Activated CD4-positive, alpha-beta T cell treated with anti-CD3 and anti-CD28 coated beads for 36 hours (primary cell): ENCODE data around the gene CHCHD3. TPM values are rescaled to one million over a fixed set of nuclear protein-coding genes. Genes with fewer than 3 reads are reported as not detected.
A peak's percentile ranks its signal among the peaks of the same experiment; 100 is the strongest.

Experiments used
- ATAC-seq: fragments of 200-7000 bp; cut with Tn5 transposase; one replicate; pipeline ENCODE4 v1.10.0; 2021; ENCODE audit warnings: mild to moderate bottlenecking, moderate library complexity
- CTCF ChIA-PET: fragments of 350-600 bp; sonication (Branson Sonifier 250); formaldehyde crosslinking; loops from one replicate; lab custom pipeline; 2021; ENCODE audit warnings: antibody characterized with exemption; lab: Charles Lee
- POLR2A ChIA-PET: fragments of 350-600 bp; sonication (Branson Sonifier 250); formaldehyde crosslinking; loops from one replicate; lab custom pipeline; 2021; ENCODE audit warnings: antibody characterized with exemption, inconsistent platforms; lab: Charles Lee
- DNase-seq: peaks from one replicate; pipeline ENCODE4 v3.0.0-alpha.2; 2020
- H3K27ac Mint-ChIP-seq: one replicate; pipeline ENCODE4 v1.8.0; 2021; ENCODE audit warnings: mixed read lengths
- H3K27me3 Mint-ChIP-seq: one replicate; pipeline ENCODE4 v1.8.0; 2021; ENCODE audit warnings: mixed read lengths
- H3K36me3 Mint-ChIP-seq: one replicate; pipeline ENCODE4 v1.8.0; 2021; ENCODE audit warnings: low read depth, mixed read lengths
- H3K4me1 Mint-ChIP-seq: one replicate; pipeline ENCODE4 v1.8.0; 2021; ENCODE audit warnings: mixed read lengths
- H3K4me3 Mint-ChIP-seq: one replicate; pipeline ENCODE4 v1.8.0; 2021; ENCODE audit warnings: mild to moderate bottlenecking, moderate library complexity, mixed read lengths
- H3K9me3 Mint-ChIP-seq: one replicate; pipeline ENCODE4 v1.8.0; 2021; ENCODE audit warnings: low read depth, mixed read lengths
- intact Hi-C, 2 experiments: fragments of 100-400 bp; cut with DNase I in 1 of 2; cut with micrococcal nuclease in 1 of 2; formaldehyde crosslinking; loops; one replicate each; pipeline versions ENCODE4 v1.14.2 to v1.15.1; 2022 to 2024; cut with DNase I, micrococcal nuclease
- total RNA-seq, 2 experiments: library from RNA; stranded (reverse); gene quantifications; one replicate each; pipeline ENCODE4 v1.2.3, GENCODE V29; 2021

CHCHD3 gene
- total RNA-seq, 2 experiments from 2014 or later: 63.0 to 71.9 TPM

DNA sequence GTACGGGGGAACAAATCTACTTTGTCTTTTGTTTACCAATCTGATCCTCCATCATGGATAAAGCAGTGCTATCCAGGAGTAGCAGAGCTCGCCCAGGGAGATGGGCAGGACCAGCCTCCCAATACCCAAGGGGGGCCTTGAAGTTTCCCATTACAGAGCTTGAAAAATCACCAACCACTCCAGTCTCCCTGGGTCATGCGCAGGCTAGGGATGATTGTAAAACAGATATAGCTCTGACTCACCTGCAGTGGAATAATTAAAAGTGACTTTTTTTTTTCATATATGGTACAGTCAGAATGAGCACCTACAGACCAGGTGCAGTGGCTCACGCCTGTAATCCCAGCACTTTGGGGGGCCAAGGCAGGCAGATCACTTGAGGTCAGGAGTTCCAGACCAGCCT, 301.1 kb downstream of the CHCHD3 start:
- Mint-ChIP-seq H3K4me1 (peaks cover 16% of the 10 kb centered on the region), H3K4me3 (no peak overlapping the region), H3K27ac (no peak overlapping the region), H3K9me3 (peaks cover 7% of the 10 kb centered on the region), H3K27me3 (peaks cover 2% of the 10 kb centered on the region), H3K36me3 (peaks cover 15% of the 10 kb centered on the region)
- DNase-seq (no peak), ATAC-seq (no peak)
- POLR2A ChIA-PET: interaction anchor here (0.6 kb wide), 1 partner anchor 13 kb away, joined by 3 read pairs; no protein-coding TSS in a partner anchor
- CTCF ChIA-PET: no interaction called here
- intact Hi-C loops: no loop called here

DNA sequence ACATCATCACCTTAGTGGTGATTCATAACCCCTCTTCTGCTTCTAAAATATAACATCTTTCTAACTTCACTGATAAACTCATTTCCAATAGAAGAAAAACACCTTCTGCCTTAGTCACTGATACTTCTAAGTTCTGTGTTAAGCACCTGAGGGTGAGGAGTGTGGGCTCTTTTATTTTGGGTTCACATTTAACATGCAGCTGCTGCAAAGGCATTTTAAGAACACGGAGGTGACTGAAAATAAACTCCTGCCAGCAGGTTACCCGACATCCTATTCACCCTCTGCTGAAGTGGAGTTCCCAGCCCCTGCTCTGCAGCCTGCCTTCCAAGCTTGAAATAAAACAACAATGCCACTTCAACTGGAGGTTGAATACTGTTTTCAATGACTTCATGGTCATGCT, 302.7 kb downstream of the CHCHD3 start:
- Mint-ChIP-seq H3K4me3 (no peak overlapping the region), H3K4me1 (peaks cover 16% of the 10 kb centered on the region), H3K36me3 (peaks cover 4% of the 10 kb centered on the region), H3K9me3 (peaks cover 7% of the 10 kb centered on the region), H3K27me3 (peaks cover 2% of the 10 kb centered on the region), H3K27ac (no peak overlapping the region)
- ATAC-seq: peak; percentile 37
- POLR2A ChIA-PET: no interaction called here
- intact Hi-C loops: no loop called here
- DNase-seq: no peak
- CTCF ChIA-PET: no interaction called here

DNA sequence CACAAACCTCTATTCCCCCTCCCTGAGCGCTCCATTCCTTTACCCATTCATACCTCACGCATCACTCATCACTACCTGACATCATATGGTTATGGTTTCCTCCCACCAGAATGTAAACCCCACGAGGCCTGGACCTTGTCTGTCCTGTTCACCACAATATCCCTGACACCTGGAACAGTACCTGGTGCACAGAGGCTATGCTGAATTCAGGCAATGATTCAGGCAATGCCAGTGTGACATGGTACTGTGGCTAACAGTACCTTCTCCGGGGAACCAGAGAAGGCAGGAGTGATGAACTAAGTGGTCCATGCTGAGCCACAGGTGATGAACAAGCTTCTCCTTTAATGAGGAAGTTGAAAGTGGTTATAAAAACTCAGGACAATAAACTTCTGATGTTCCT, 303.1 kb downstream of the CHCHD3 start:
- Mint-ChIP-seq H3K9me3 (peaks cover 7% of the 10 kb centered on the region), H3K4me3 (no peak overlapping the region), H3K27ac (no peak overlapping the region), H3K4me1 (peaks cover 18% of the 10 kb centered on the region), H3K27me3 (peaks cover 2% of the 10 kb centered on the region), H3K36me3 (peaks cover 2% of the 10 kb centered on the region)
- intact Hi-C loops: no loop called here
- ChIA-PET POLR2A (no interaction called here), CTCF (no interaction called here)
- DNase-seq (peak; percentile 9), ATAC-seq (peak; percentile 43)

DNA sequence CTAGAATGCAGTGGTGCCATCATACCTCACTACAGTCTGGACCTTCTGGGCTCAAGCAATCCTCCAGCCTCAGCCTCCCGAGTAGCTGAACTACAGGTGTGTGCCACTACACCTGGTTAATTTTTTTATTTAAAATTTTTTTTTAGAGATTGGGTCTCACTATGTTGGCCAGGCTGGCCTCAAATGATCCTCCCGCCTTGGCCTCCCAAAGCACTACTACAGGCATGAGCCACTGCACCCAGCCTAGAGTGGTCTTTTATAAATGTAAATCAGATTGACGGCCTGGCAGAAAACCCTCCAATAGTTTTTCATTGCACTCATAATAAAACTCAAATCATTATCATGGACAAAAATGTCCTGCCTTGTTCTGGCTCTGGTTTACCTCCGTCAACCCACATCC, 303.9 kb downstream of the CHCHD3 start:
- intact Hi-C loops: no loop called here
- DNase-seq: no peak
- H3K27ac Mint-ChIP-seq: no peak overlapping the region

DNA sequence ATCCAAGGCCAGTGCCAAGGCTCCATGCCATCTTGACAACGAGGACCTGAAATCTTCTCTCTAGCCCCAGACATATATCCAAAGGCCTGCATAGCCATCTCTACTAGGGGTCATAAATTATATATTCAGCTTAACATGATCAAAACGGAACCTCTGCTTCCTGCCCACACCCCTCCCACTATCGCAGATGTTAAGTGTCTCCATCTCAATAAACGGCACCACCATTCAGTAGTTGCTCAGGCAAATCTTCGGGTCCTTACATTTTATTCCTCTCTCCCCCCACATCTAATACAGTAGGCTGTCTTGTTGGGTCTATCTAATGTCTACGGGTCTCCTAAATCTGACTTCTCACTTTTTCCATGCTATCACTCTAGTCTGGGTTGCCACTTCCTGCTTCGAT, 304.5 kb downstream of the CHCHD3 start:
- no peak for DNase-seq
- ChIA-PET POLR2A (no interaction called here), CTCF (no interaction called here)
- peaks cover 2% of the 10 kb centered on the region for H3K36me3 Mint-ChIP-seq
- peak overlapping the region; percentile 48 for H3K27ac Mint-ChIP-seq
- ATAC-seq: no peak
- H3K4me3 Mint-ChIP-seq: no peak overlapping the region
- peaks cover 2% of the 10 kb centered on the region for H3K27me3 Mint-ChIP-seq
- peaks cover 7% of the 10 kb centered on the region for H3K9me3 Mint-ChIP-seq
- peaks cover 24% of the 10 kb centered on the region for H3K4me1 Mint-ChIP-seq
- intact Hi-C loops: no loop called here

More for the DNA sequence above, 303.9 kb downstream of the CHCHD3 start:
- ChIA-PET POLR2A (no interaction called here), CTCF (no interaction called here)
- Mint-ChIP-seq H3K4me1 (peaks cover 24% of the 10 kb centered on the region), H3K4me3 (no peak overlapping the region), H3K36me3 (peaks cover 2% of the 10 kb centered on the region), H3K27me3 (peaks cover 2% of the 10 kb centered on the region), H3K9me3 (peaks cover 7% of the 10 kb centered on the region)
- ATAC-seq: no peak

DNA sequence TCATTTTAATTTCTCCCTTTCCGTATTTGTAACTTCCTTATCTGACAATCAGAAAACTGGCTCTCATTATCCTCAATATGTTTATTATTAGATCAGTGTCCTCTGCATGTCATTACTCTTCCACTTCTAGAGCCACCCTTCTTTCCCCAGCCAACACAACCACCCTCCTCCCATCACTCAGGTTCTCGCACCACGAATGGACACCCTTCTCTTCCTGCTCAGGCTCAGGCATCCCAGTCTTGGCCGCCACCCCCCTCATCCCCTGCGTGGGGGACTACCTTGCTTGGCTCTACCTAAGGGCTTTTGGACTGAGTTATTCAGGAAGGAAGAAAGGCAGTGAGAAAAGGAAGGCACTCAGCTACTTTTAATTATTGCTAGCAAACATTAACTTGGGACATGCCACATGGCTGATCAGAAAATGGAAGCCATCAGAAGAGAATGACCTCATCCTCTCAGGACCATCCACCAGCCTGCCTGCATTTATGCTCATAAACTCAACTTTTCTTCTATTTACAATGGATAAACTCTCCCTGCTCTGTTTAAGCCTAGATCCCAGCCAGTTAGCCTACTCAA, 305.8 kb downstream of the CHCHD3 start:
- peaks cover 2% of the 10 kb centered on the region for H3K27me3 Mint-ChIP-seq
- DNase-seq (no peak), ATAC-seq (no peak)
- no peaks in the 10 kb centered on the region for H3K36me3 Mint-ChIP-seq
- H3K9me3 Mint-ChIP-seq: peaks cover 7% of the 10 kb centered on the region
- H3K27ac Mint-ChIP-seq: no peak overlapping the region
- intact Hi-C loops: no loop called here
- no peak overlapping the region for H3K4me3 Mint-ChIP-seq
- peaks cover 32% of the 10 kb centered on the region for H3K4me1 Mint-ChIP-seq
- ChIA-PET POLR2A (no interaction called here), CTCF (interaction anchor here (0.6 kb wide), 1 partner anchor 8 kb away, joined by 3 read pairs; no protein-coding TSS in a partner anchor)

DNA sequence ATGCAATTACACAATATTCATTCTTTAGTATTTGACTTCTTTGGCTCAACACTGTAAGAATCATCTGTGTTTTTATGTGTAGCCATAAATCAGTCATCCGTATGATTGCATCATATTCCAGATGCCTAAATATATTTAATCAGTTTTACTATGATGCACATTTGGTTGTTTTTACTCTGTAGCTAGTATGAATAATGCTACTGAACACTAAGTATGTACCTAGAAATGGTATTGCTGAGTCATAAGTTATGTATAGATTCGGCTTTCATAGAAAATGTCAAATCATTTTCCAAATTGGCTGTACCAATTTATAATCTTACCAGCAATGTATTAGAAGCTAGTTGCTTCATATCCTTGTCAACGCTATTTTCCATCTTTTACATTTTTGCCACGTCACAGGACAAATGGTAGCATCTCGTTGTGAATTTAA, 308.3 kb downstream of the CHCHD3 start:
- H3K4me3 Mint-ChIP-seq: no peak overlapping the region
- peak overlapping the region; percentile 1 for H3K27ac Mint-ChIP-seq
- CTCF ChIA-PET: no interaction called here
- peaks cover 5% of the 10 kb centered on the region for H3K36me3 Mint-ChIP-seq
- ATAC-seq: peak; percentile 70
- H3K9me3 Mint-ChIP-seq: peaks cover 26% of the 10 kb centered on the region
- POLR2A ChIA-PET: no interaction called here
- peaks cover 46% of the 10 kb centered on the region for H3K4me1 Mint-ChIP-seq
- peaks cover 2% of the 10 kb centered on the region for H3K27me3 Mint-ChIP-seq
- intact Hi-C loops: loop anchor here (5.0 kb wide), 2 partner anchors 116 to 309 kb away; partner anchors contain the start of gene CHCHD3 (in 1 of the 2)
- no peak for DNase-seq

DNA sequence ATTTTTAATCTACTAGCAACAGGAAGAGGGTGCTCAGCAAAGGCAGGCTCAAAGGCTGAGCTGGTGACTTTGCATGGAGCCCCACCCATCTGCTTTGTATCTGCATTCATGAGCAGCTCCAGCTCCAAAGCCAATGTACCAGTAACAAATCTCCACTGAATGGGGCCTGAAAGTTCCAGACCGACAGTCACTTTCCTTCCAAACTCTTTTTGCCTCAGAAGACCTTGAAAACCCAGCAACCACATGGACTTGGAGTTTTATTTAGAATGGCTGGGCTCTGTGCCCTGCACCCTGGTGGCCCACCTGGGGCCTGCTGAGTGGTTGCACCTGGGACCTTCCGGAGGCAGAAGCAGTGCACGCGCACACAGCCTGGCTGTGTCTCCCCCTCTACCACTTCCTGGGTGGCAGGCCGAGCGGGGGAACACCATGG, 310.6 kb downstream of the CHCHD3 start:
- Mint-ChIP-seq H3K9me3 (peaks cover 22% of the 10 kb centered on the region), H3K27me3 (no peaks in the 10 kb centered on the region), H3K4me3 (no peak overlapping the region), H3K36me3 (peaks cover 5% of the 10 kb centered on the region), H3K4me1 (peaks cover 33% of the 10 kb centered on the region), H3K27ac (peak overlapping the region; percentile 77)
- ChIA-PET CTCF (no interaction called here), POLR2A (no interaction called here)
- peak; percentile 59 for ATAC-seq
- intact Hi-C loops: loop anchor here (5.0 kb wide), 2 partner anchors 114 to 311 kb away; partner anchors contain the start of gene CHCHD3 (in 1 of the 2)
- DNase-seq: peak; percentile 47

DNA sequence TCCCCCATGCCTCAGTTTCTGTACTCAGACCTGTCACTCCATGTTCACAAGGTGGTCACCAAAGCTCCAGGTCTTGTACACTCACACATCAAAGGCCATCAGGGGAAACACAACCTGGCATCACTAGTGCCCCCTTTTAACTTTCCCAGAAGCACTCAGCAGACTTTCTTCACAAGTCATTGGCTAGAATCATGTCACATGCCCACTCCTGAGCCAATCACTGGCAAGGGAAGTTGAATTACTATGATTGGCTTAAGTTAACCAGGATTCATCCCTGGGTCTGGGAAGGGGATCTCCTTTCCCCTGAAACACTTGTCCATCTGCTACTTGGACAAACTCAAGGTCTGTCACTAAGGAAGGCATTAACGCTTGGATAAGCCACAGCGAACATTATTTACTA, 311.8 kb downstream of the CHCHD3 start:
- no peak overlapping the region for H3K27ac Mint-ChIP-seq
- H3K4me3 Mint-ChIP-seq: no peak overlapping the region
- POLR2A ChIA-PET: no interaction called here
- H3K27me3 Mint-ChIP-seq: no peaks in the 10 kb centered on the region
- peaks cover 19% of the 10 kb centered on the region for H3K9me3 Mint-ChIP-seq
- DNase-seq (no peak), ATAC-seq (no peak)
- intact Hi-C loops: loop anchor here (5.0 kb wide), 2 partner anchors 113 to 312 kb away; partner anchors contain the start of gene CHCHD3 (in 1 of the 2)
- H3K36me3 Mint-ChIP-seq: peaks cover 5% of the 10 kb centered on the region
- CTCF ChIA-PET: no interaction called here
- peaks cover 33% of the 10 kb centered on the region for H3K4me1 Mint-ChIP-seq

DNA sequence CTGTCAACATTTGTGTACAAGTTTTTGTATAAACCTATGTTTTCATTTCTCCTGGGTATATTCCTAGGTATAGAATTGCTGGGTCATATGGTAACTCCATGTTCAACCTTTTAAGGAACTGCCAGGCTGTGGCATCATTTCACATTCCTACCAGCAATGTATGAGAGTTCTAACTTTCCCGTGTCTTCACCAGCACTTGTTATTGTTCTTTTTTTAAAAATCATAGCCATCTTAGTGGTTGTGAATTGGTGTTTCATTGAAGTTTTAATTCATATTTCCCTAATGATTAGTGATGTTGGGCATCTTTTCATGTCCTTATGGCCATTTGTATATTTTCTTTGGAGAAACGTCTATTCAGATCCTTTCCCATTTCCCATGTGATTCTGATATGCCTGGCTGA, 312.6 kb downstream of the CHCHD3 start:
- POLR2A ChIA-PET: no interaction called here
- no peak overlapping the region for H3K27ac Mint-ChIP-seq

DNA sequence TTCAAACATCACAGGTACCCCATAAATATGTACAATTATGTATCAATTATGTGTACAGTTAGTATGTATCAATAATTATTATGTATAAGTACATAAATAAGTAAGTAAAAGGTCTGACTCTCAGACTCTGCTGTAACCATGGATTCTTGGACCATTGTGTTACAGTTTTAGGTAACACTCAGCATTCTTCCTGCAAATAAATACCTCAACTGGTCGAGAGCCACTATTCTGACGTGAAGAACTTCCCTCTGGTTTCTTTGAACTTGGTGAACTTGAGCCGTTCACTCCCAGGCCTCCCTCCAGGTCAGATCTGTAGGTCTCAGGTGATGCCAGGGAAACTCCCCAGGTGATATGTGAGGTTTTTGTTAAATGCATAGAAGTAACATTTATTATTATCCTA, 313.8 kb downstream of the CHCHD3 start:
- Mint-ChIP-seq H3K27me3 (no peaks in the 10 kb centered on the region), H3K4me3 (no peak overlapping the region), H3K36me3 (peaks cover 5% of the 10 kb centered on the region), H3K27ac (no peak overlapping the region), H3K9me3 (peaks cover 19% of the 10 kb centered on the region), H3K4me1 (peaks cover 25% of the 10 kb centered on the region)
- POLR2A ChIA-PET: no interaction called here
- ATAC-seq (no peak), DNase-seq (no peak)
- CTCF ChIA-PET: no interaction called here
- intact Hi-C loops: no loop called here

More for the DNA sequence above, 312.6 kb downstream of the CHCHD3 start:
- Mint-ChIP-seq H3K4me1 (peaks cover 33% of the 10 kb centered on the region), H3K9me3 (peaks cover 19% of the 10 kb centered on the region), H3K36me3 (peaks cover 5% of the 10 kb centered on the region), H3K4me3 (no peak overlapping the region), H3K27me3 (no peaks in the 10 kb centered on the region)
- intact Hi-C loops: no loop called here
- DNase-seq (no peak), ATAC-seq (no peak)
- CTCF ChIA-PET: no interaction called here

DNA sequence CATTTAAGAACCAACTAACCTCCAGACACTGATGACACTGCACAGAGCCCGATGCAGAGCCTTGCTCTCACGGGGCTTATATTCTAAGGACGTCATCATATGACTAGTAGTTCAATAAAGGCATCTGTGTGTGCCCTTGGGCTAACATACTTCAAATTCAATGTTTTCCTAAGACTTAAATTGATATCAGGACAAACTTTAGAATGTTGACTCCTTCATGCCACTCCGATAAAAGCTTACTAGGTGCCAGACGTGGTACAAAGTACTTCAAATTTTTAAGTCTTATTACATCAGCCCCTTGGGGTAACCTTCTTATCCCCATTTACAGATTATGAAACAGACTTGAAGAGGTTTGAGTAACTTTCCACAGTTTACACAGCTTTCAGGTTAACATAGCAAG, 314.5 kb downstream of the CHCHD3 start:
- Mint-ChIP-seq H3K27me3 (no peaks in the 10 kb centered on the region), H3K4me1 (peaks cover 24% of the 10 kb centered on the region), H3K4me3 (no peak overlapping the region), H3K9me3 (peaks cover 19% of the 10 kb centered on the region), H3K27ac (no peak overlapping the region), H3K36me3 (peaks cover 5% of the 10 kb centered on the region)
- intact Hi-C loops: no loop called here
- ATAC-seq: no peak
- ChIA-PET POLR2A (no interaction called here), CTCF (interaction anchor here (0.6 kb wide), 1 partner anchor 236 kb away, joined by 3 read pairs; no protein-coding TSS in a partner anchor)
- no peak for DNase-seq
